Fibroblast of skin of left biceps (primary cell): Measurements from ENCODE around the gene SUPT7L.
"Not testable (repeated sequence)": the region's sequence is repeated elsewhere in the genome, so short reads cannot be mapped to it uniquely, and the experiment has no call there.

Experiments
- DNase-seq, 2 experiments: peaks; one replicate each; pipeline ENCODE4 v3.0.0-alpha.2; 2013; ENCODE audit warnings: low read depth in 2 of 2

Gene SUPT7L

GRCh38 chr2:27685006-27685405, 21.6 kb upstream of the SUPT7L start:
- DNase-seq: not testable (repeated sequence)

GRCh38 chr2:27683390-27684071, 20.1 kb upstream of the SUPT7L start:
- DNase-seq: peak; percentile 62 to 70

- DNase-seq: peak; percentile 73 to 74
These were observed 18.9 kb upstream of the SUPT7L start for GRCh38 chr2:27682334-27682771.

- no peak for DNase-seq
These were observed 18.4 kb upstream of the SUPT7L start for GRCh38 chr2:27681841-27682240.

DNA sequence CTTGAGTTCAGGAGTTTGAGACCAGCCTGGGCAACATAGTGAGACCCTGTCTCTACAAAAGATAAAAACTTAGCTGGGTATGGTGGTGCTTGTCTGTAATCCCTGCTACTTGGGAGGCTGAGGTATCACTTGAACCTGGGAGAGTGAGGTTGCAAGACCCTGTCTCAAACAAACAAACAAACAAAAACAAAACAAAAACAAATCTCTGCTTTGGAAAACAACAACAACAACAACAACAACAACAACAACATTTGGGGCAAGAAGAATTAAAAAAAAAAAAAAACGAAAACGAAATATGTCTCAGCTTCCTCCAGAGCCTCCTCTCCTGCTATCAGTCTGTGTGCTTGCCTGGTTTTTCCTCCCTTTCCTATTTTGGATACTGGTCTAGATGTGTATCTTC, 17.2 kb upstream of the SUPT7L start:
- DNase-seq: no peak

DNA sequence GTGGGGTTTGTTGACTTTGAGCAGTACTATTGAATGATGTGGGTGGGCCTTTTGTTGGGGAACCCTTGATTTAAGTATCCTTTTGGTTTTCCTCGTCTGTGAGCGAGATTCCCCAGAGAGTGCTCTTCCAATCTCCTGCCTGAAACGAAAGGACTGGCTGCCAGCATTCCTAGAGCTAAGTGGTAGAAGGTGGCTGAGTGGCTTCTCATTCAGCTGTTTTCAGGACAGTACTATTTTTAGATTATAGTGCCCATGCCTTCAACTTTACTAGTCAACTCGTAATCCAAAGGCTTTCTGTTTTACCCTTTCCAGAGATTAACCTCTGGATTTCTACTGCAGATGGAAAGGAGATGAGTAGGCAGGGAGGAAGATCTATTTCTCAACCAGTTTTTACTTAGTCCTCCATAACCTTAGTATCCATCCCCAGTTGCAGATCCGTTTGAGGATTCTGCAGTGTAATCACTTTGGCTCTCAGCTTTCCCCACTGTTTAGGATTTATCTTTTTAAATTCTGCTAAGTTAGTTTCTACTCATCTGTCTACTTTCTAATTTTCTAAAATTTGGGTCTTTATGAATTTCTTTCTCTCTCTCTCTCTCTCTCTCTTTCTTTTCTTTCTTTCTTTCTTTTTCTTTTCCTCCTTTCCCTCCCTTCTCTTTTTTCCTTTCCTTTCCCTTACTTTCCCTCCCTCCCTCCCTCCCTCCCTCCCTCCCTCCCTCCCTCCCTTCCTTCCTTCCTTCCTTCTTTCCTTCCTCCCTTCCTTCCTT, 9.5 kb upstream of the SUPT7L start:
- DNase-seq: no peak

DNA sequence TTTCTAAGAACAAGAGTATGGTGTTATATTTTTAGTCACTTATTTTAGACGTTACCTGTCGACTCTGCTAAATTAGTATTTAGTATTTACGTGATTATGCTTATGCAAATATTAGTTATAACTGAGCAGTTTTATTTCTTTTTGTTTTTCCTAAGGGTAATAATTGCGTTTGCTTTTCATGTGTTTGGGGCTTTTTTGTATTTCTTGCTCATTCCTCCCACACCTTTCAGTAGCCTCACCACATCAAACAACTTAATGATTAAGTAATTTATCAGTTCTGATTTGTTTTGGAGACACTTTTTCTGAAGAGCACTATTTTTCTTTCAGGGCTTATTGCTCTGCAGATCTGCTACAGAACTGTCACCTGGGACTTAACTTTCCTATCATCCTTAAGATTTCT, 7.8 kb upstream of the SUPT7L start:
- DNase-seq: no peak

- DNase-seq: no peak
These were observed 4.0 kb upstream of the SUPT7L start for GRCh38 chr2:27667446-27667845.

DNA sequence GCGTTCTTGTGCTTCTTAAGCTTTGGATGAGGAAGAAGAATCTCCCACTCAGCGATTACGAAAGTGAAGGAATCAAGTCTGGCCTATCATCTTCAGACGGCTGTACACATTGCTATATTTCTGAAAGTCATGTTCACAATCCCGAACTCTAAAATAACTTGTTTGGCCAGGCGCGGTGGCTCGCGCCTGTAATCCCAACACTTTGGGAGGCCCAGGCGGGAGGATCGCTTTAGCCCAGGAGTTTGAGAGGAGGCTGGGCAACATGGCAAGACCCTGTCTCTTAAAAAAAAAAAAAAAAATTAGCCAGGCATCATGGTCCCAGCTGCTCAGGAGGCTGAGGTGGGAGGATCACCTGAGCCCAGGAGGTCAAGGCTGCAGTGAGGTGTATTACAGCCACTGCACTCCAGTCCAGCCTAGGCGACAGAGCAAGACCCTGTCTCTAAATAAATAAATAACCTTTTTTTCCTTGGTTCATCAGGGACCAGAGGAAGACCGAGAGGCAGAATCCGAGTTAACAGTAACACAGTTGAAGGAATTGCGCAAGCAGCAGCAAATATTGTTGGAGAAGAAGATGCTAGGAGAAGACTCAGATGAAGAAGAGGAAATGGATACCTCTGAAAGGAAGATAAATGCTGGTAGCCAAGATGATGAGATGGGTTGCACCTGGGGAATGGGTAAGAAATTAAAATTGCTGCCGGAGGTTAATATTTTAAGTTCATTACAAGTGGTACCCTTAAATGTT, 1.4 kb upstream of the SUPT7L start:
- DNase-seq: no peak

GRCh38 chr2:27664154-27664574, 750 bp upstream of the SUPT7L start:
- no peak for DNase-seq

GRCh38 chr2:27661371-27661770, 2.0 kb downstream of the SUPT7L start:
- DNase-seq: no peak

DNA sequence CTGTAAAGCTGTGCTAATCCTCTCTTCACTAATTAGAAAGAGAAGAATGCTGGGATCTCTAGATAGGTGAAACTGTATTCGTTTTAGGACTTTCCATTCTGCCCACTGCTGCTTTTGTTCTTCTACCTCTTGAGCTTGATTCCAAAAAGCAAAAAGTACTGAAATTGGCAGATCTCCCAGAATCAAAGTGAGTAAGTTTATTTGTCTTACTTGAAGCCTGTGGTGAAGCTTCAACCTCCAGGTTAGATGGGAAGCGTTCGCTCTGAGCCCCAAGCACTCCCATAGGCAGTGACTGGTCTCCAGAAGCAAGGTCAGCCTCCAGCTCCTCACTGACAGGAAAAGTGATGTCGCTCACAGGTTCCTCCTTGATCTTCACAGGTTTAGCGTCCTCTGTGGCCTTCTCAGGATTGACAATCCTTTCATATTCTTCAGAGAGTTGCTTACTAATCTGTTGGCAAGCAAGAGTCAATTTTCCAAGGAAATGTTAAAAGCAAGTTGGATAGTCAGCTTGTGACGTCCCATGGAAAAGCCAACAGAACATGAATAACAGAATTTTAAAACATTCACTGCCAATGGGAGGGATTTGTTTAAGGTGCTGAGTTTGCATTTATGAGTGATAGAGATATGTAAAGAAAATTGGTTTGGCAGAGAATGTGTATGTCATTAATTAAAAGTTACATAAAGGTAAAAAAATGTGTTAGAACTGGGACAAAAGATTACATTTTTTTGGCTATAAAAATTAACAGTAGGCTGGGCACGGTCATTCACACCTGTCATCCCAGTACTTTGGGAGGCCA, 8.1 kb downstream of the SUPT7L start:
- DNase-seq: no peak

GRCh38 chr2:27653397-27653796, 10.0 kb downstream of the SUPT7L start:
- DNase-seq: no peak

GRCh38 chr2:27652790-27653189, 10.6 kb downstream of the SUPT7L start:
- no peak for DNase-seq

DNA sequence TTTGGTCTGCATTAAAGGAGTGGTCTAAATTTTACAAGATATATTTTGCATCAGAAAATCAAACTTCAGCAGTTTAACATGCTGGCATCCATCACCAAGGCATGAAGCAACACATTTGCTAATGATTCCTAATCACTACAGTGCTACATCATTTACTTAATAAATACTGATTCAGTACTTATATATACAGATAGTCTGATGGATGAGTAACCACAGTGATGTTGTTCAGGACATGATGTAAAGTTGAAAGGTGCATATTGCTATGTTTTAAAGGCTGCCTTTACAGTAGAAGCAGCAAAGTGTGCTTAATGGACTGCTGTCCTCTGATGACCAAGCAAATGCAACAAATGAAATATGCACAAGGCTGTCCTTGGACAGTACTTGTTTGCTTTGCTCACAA, 11.1 kb downstream of the SUPT7L start:
- no peak for DNase-seq

- no peak for DNase-seq
These were observed 12.4 kb downstream of the SUPT7L start for GRCh38 chr2:27651056-27651455.

DNA sequence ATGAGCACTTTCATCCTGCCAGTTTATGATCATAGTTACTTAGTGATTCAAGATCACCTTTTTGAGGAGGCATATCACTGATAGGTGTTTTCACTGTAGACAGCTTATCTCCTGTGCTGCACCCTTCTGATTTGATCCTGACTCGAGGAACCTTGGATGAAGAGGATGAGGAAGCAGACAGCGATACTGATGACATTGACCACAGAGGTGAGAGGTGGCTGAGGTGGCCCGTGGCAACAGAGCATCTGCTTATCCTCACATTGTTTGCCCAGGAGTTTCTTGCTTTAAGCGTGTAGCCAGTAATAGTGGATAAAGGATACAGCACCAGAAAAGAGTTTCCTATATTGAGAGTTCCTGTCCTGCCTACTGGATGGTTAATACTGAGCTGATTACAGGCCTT, 15.7 kb downstream of the SUPT7L start:
- DNase-seq: no peak

DNA sequence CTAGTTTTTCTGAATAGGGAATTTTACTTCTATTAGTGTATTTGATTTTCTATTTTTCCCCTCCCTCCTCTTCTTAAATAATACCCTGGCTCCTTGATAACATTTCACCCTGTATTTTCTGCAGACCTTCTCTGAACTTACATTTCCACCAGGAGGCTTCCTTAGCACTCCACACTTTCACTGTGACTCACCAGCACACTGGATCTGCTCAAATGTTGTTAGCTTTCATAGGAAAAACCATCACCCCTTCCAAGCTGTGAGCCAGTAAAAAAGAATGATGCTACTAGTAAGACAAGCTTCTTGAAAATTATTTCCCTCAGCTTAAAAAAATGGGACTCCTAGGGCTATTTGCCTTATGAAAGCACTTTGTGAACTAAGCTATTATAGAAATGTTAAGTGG, 16.1 kb downstream of the SUPT7L start:
- no peak for DNase-seq

DNA sequence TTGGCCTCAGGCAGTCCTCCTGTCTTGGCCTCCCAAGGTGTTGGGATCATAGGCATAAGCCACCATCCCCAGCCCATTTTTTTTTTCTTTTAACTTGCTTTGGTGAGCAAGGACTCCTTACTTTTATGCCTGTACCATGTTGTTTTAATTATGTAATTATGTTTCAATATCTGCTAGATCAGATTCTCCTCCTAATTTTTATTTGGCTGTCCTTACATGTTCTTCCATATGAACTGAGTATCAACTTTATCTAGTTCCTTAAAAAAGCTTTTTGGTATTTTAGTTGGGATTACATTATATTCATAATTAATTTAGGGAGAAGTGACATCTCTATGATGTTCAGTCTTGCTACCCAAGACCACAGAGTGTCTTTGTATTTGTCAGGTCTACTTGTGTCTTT, 18.2 kb downstream of the SUPT7L start:
- no peak for DNase-seq

- no peak for DNase-seq
These were observed 22.6 kb downstream of the SUPT7L start for GRCh38 chr2:27640722-27641245.

GRCh38 chr2:27638709-27639108, 24.7 kb downstream of the SUPT7L start:
- peak; percentile 87 to 88 for DNase-seq
